Measurements from ENCODE around the gene CDH13.

The CDH13 gene

DNA sequence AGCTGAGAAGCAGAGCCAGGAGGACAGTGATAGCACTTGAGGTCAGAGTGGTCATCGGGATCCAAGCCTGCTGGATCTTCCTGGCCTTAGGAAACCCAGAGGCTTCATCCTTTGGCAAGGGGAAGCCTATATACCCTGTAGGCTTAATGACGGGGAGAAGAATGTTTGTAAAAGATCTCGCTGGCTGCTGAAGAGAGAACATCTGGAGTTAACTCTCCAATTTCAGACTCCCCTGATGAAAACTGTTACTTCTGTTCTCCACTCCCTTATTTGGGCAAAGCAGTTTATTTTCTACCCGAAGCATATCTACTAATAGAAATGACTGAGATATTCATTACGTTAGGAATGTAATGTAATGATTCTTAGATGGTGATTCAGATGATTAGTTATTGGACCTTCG lies 487.0 kb downstream of the CDH13 start:
- no peak for DNase-seq (ENCODE audit: extremely low spot score)
- POLR2A ChIA-PET, result no interaction called here
- TF ChIP-seq, protein P1, sequence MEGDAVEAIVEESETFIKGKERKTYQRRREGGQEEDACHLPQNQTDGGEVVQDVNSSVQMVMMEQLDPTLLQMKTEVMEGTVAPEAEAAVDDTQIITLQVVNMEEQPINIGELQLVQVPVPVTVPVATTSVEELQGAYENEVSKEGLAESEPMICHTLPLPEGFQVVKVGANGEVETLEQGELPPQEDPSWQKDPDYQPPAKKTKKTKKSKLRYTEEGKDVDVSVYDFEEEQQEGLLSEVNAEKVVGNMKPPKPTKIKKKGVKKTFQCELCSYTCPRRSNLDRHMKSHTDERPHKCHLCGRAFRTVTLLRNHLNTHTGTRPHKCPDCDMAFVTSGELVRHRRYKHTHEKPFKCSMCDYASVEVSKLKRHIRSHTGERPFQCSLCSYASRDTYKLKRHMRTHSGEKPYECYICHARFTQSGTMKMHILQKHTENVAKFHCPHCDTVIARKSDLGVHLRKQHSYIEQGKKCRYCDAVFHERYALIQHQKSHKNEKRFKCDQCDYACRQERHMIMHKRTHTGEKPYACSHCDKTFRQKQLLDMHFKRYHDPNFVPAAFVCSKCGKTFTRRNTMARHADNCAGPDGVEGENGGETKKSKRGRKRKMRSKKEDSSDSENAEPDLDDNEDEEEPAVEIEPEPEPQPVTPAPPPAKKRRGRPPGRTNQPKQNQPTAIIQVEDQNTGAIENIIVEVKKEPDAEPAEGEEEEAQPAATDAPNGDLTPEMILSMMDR (IDR thresholded peaks at IDR 0.05; ENCODE audit: control extremely low read depth, extremely low read depth, low read depth, missing control alignments), result no peak
- CTCF ChIA-PET, result interaction anchor here (0.7 to 1.3 kb wide), 3 partner anchors 9 to 334 kb away, joined by 3 read pairs; no protein-coding TSS in a partner anchor

DNA sequence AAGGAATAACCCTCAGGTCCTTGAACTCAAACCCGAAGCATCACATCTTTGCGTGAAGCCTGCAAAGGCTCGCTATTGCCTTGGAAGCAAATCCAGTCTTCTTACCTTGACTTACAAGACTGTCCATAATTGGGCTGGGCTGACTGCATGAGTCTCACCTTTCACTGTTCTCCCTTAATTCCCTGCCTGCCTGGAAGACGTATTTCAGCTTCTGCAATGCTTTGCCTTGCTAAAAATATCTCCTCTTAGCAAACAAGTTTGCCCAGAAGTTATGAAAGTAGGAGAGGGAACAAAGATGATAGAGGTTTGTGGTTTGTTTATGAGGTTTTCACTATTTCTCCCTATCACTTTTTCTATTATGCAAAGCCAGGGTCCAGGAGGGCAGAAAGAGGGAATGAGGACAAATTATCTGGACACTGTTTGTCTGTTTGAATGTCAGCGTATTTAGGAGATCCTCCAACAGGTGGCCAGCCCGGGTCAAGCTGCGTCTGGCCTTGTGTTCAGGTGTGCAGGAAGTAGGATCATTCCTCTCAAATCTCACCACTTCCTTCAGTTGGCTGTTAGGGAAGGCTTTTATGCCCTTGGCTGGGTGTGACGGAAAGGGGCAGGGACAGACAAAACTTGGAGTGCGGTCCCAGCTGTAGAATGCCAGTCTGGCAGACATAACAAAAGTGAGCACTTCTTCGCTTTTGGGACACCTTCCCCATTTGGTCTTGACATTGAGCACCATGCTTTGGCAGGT lies 488.9 kb downstream of the CDH13 start:
- DNase-seq (ENCODE audit: extremely low spot score), result no peak
- ChIA-PET CTCF (interaction anchor here (1.3 kb wide), 1 partner anchor 11 kb away, joined by 3 read pairs; no protein-coding TSS in a partner anchor), POLR2A (no interaction called here)
- TF ChIP-seq, protein P1 (IDR thresholded peaks at IDR 0.05; ENCODE audit: control extremely low read depth, extremely low read depth, low read depth, missing control alignments), result no peak

DNA sequence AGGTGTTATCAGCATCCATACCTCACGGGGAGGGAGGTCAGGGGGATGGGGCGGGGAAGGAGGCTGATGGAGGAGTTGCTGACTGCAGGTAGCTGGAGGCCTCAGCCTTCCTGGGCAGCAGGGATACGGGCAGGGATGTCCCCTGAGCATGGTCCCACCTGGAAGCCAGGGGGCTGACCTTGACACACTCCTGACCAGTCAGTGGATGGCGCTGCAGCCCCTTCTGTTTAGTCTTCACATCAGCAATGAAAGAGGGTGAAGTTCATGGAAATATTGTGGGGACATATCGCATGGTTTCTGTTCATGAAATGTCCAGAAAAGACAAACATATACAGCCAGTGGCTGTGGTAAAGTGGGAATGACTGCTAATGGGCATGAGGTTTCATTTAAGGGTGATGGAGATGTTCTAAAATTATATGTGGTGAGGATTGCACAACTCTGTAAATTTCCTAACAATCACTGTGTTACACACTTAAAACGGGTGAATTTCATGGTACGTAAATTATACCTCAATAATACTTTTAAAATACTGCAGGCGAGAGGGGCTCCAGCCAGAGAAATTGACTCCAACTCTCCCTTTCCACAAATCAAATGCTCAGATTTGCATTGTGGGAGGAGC lies 489.6 kb downstream of the CDH13 start:
- TF ChIP-seq, protein P1 (IDR thresholded peaks at IDR 0.05; ENCODE audit: control extremely low read depth, extremely low read depth, low read depth, missing control alignments), result no peak
- POLR2A ChIA-PET, result no interaction called here
- CTCF ChIA-PET, result no interaction called here
- DNase-seq (ENCODE audit: extremely low spot score), result no peak

DNA sequence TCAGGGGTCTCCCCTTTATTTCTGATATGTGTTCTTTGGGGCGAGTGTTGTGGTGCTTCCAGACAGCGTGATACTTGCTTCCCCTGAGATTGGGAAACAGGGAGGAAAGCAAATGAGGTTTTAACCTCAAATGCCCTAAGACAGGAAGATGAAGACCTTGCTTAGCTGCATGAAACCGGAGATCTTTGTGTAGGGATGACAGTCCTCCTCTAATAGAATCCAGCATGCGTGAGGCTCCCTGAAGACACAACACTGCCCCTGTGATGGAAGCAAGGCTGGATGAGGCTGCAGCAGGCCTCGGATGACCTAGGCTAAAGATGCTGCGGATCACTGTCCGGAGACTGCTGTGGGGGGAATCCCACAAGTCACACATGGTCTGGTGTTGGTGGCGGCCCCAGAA lies 491.0 kb downstream of the CDH13 start:
- TF ChIP-seq, protein P1 (IDR thresholded peaks at IDR 0.05; ENCODE audit: control extremely low read depth, extremely low read depth, low read depth, missing control alignments), result no peak
- no peak for DNase-seq (ENCODE audit: extremely low spot score)
- POLR2A ChIA-PET, result no interaction called here
- CTCF ChIA-PET, result no interaction called here

DNA sequence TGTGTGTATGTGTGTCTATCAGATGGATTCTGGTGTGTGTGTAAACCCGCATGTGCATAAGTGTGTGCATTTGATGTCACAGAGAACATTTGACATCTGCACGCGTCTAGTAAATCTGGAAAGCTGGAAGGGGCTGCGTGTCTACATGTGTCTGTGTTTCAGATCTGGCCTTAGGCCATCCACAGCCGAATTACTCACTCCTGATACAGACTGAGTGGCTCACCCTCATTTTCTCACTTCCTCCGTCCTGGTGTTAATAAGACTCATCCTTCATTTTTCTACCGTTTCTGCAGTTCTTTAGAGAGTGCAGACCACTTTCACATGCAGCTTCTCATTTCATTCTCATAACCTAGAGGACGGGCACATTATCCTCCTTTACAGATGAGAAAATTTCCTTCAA lies 491.6 kb downstream of the CDH13 start:
- TF ChIP-seq, protein P1 (IDR thresholded peaks at IDR 0.05; ENCODE audit: control extremely low read depth, extremely low read depth, low read depth, missing control alignments), result no peak
- ChIA-PET POLR2A (no interaction called here), CTCF (no interaction called here)
- DNase-seq (ENCODE audit: extremely low spot score), result no peak

DNA sequence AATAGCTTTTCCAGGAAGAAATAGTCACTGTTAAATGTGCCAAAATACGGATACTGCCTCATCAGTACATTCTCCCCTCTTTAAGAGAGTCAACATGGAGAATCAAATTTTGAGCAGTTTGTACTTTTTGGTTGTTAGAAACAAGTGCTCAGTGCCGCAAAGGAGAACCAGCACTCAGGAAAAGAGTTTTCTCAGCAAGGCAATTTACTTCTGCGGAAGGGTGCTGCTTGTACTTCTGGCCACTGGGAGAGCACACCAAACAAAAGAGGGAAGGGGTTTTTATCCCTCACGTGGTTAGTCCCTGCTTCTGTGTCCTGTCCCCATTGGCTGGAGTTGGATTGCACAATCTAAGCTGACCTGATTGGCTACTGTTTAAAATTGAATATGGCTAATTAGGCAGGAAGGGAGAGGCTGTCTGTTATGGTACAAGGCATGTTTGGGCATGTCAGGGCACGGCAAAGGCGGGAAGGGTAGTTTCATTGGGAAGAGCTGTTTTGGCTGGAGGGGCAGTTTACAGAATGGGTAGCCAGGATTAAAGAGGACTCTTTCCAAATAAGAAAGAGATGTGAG lies 499.3 kb downstream of the CDH13 start:
- TF ChIP-seq, protein P1 (IDR thresholded peaks at IDR 0.05; ENCODE audit: control extremely low read depth, extremely low read depth, low read depth, missing control alignments), result no peak
- ChIA-PET POLR2A (no interaction called here), CTCF (no interaction called here)
- DNase-seq (ENCODE audit: extremely low spot score), result no peak

Measured in GM10248 (cell line).